Trophoblast cell (in vitro differentiated cells and primary cell): ENCODE measurements around the gene ADRA2B.

Experiments used
- DNase-seq, 2 donors: peaks; one replicate each; pipeline ENCODE4 v3.0.0-alpha.2; 2016
- H2AFZ ChIP-seq: 2 replicates; pipeline ENCODE4 v1.6.1; 2013; ENCODE audit warnings: low read length, moderate library complexity, mild to moderate bottlenecking; ENCODE audit not compliant: insufficient read depth, poor library complexity
- H2AK5ac ChIP-seq: 2 replicates; pipeline ENCODE4 v1.6.1; 2013; ENCODE audit warnings: mild to moderate bottlenecking, low read length
- H2BK120ac ChIP-seq: 2 replicates; pipeline ENCODE4 v1.6.1; 2013; ENCODE audit warnings: low read length, mild to moderate bottlenecking, moderate library complexity; ENCODE audit not compliant: insufficient read depth, poor library complexity
- H2BK12ac ChIP-seq: 2 replicates; pipeline ENCODE4 v1.6.1; 2013; ENCODE audit warnings: mild to moderate bottlenecking, low read length, moderate library complexity
- H2BK5ac ChIP-seq: 2 replicates; pipeline ENCODE4 v1.6.1; 2013; ENCODE audit warnings: low read length, low read depth, moderate library complexity, mild to moderate bottlenecking; ENCODE audit not compliant: poor library complexity
- H3K14ac ChIP-seq: 2 replicates; pipeline ENCODE4 v1.6.1; 2013; ENCODE audit warnings: mild to moderate bottlenecking, low read length
- H3K18ac ChIP-seq: 2 replicates; pipeline ENCODE4 v1.6.1; 2013; ENCODE audit warnings: mild to moderate bottlenecking, low read length
- H3K23ac ChIP-seq: 2 replicates; pipeline ENCODE4 v1.6.1; 2013; ENCODE audit warnings: low read length
- H3K27ac ChIP-seq: 2 replicates; pipeline ENCODE4 v1.5.1; 2013; ENCODE audit warnings: low read depth, mild to moderate bottlenecking, inconsistent platforms, low read length, moderate library complexity
- H3K27me3 ChIP-seq: 2 replicates; pipeline ENCODE4 v1.6.1; 2013; ENCODE audit warnings: inconsistent platforms, mild to moderate bottlenecking, low read length, moderate library complexity; ENCODE audit not compliant: insufficient read depth
- H3K36me3 ChIP-seq, 2 experiments: 1 replicate in 1 of 2; 2 replicates in 1 of 2; pipeline ENCODE4 v1.6.1; 2013; ENCODE audit warnings: low read length in 2 of 2, mild to moderate bottlenecking in 2 of 2, moderate library complexity in 1 of 2; ENCODE audit not compliant: insufficient read depth in 2 of 2, control insufficient read depth in 1 of 2
- H3K4ac ChIP-seq: 2 replicates; pipeline ENCODE4 v1.6.1; 2013; ENCODE audit warnings: low read depth, mild to moderate bottlenecking, low read length, moderate library complexity
- H3K4me1 ChIP-seq, 2 experiments: 1 replicate in 1 of 2; 2 replicates in 1 of 2; pipeline ENCODE4 v1.6.1; 2013; ENCODE audit warnings: low read length in 2 of 2, mild to moderate bottlenecking in 2 of 2, moderate library complexity in 1 of 2; ENCODE audit not compliant: insufficient read depth in 2 of 2, control insufficient read depth in 1 of 2
- H3K4me2 ChIP-seq: 2 replicates; pipeline ENCODE4 v1.6.1; 2013; ENCODE audit warnings: inconsistent platforms, mild to moderate bottlenecking, low read length, moderate library complexity
- H3K4me3 ChIP-seq: 2 replicates; pipeline ENCODE4 v1.5.1; 2013; ENCODE audit warnings: mild to moderate bottlenecking, low read depth, low read length, inconsistent platforms
- H3K79me1 ChIP-seq: one replicate; pipeline ENCODE4 v1.6.1; 2013; ENCODE audit warnings: low read length
- H3K79me2 ChIP-seq: 2 replicates; pipeline ENCODE4 v1.6.1; 2013; ENCODE audit warnings: low read length, mild to moderate bottlenecking; ENCODE audit not compliant: control insufficient read depth, insufficient read depth, poor library complexity
- H3K9ac ChIP-seq: 2 replicates; pipeline ENCODE4 v1.6.1; 2013; ENCODE audit warnings: mild to moderate bottlenecking, low read length
- H3K9me3 ChIP-seq: 2 replicates; pipeline ENCODE4 v1.6.1; 2013; ENCODE audit warnings: low read depth, mild to moderate bottlenecking, control low read depth, inconsistent platforms, low read length; ENCODE audit not compliant: insufficient read depth
- H4K12ac ChIP-seq: 2 replicates; pipeline ENCODE4 v1.6.1; 2013; ENCODE audit warnings: low read depth, mild to moderate bottlenecking, low read length, moderate library complexity
- H4K8ac ChIP-seq: 2 replicates; pipeline ENCODE4 v1.6.1; 2013; ENCODE audit warnings: low read depth, mild to moderate bottlenecking, low read length, moderate library complexity
- H4K91ac ChIP-seq: one replicate; pipeline ENCODE4 v1.6.1; 2013; ENCODE audit warnings: low read depth, mild to moderate bottlenecking, low read length, moderate library complexity
- WGBS: extraction: QIAGEN DNeasy Blood & Tissue Kit; methylation state at CpG from one replicate; pipeline ENCODE4 v1.1.7; 2013; ENCODE audit warnings: missing lambda C conversion rate; ENCODE audit not compliant: insufficient read length, insufficient coverage; ENCODE audit errors: extremely low coverage; 5-methylcytosine and 5-hydroxymethylcytosine counted together

Gene ADRA2B

DNA sequence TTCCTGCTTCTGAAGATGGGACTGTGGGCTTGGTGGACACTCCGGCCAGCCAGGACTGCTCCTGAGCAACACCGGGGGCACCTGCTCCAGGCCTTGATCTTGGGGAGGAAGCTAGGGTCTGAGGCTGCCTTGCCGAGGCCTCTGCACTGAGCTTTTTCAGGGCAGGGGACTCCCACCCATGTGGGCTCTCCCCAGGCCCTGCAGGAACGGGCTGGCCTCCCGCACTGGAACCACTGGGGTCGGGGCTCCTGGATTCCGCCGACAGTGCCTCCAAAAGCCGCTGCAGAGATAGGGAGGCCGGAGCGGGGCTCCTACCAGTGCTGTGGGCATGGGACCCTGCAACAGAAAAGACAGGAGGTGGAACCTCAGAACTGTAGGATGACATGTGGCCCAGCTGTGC, 7.6 kb upstream of the ADRA2B start:
- WGBS: no CpG with 5 or more reads among the region's 11 CpGs
- H3K9ac ChIP-seq: no peak overlapping the region
- H4K12ac ChIP-seq: no peak overlapping the region
- H3K18ac ChIP-seq: no peak overlapping the region
- H2BK120ac ChIP-seq: no peak overlapping the region
- no peaks in the 10 kb centered on the region for H3K79me1 ChIP-seq
- DNase-seq: no peak
- no peak overlapping the region for H3K4me2 ChIP-seq
- no peaks in the 10 kb centered on the region for H3K9me3 ChIP-seq
- no peak overlapping the region for H2BK5ac ChIP-seq
- H3K27me3 ChIP-seq: no peaks in the 10 kb centered on the region
- H2BK12ac ChIP-seq: no peak overlapping the region
- no peak overlapping the region for H3K4ac ChIP-seq
- H3K4me1 ChIP-seq: no peaks in the 10 kb centered on the region
- no peak overlapping the region for H2AFZ ChIP-seq
- no peak overlapping the region for H4K91ac ChIP-seq
- H3K4me3 ChIP-seq: no peak overlapping the region
- no peaks in the 10 kb centered on the region for H3K79me2 ChIP-seq
- no peak overlapping the region for H4K8ac ChIP-seq
- no peak overlapping the region for H3K27ac ChIP-seq
- H3K36me3 ChIP-seq: no peaks in the 10 kb centered on the region
- no peak overlapping the region for H3K14ac ChIP-seq
- H2AK5ac ChIP-seq: no peak overlapping the region
- no peak overlapping the region for H3K23ac ChIP-seq

DNA sequence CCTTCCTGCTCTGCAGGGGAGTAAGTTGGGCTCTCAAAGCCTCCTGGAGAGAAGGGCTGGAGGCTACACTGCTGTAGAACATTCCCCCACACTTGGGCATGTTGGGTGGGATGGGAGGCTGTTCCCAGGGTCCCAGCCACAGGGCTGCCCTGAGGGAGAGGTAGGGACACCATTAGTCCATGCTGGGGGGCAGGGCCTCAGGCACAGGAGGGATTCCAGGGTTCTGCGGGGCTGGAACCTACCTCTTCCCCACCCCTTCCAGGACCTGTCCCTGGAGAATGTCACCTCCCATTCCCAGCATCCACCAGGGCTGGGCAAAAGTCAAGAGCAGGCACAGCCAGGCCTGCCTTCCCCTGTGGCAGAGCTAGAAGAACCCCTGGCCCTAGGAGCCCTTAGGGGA, 6.9 kb upstream of the ADRA2B start:
- no peak overlapping the region for H3K9ac ChIP-seq
- WGBS: no CpG with 5 or more reads among the region's 1 CpG
- H3K4me3 ChIP-seq: peak overlapping the region; percentile 22
- H3K79me2 ChIP-seq: no peaks in the 10 kb centered on the region
- H3K4me1 ChIP-seq: no peaks in the 10 kb centered on the region
- H3K14ac ChIP-seq: no peak overlapping the region
- no peak overlapping the region for H4K91ac ChIP-seq
- H2BK120ac ChIP-seq: no peak overlapping the region
- no peak overlapping the region for H2AFZ ChIP-seq
- no peaks in the 10 kb centered on the region for H3K36me3 ChIP-seq
- no peak overlapping the region for H4K12ac ChIP-seq
- no peak overlapping the region for H2AK5ac ChIP-seq
- no peak overlapping the region for H2BK12ac ChIP-seq
- no peaks in the 10 kb centered on the region for H3K9me3 ChIP-seq
- H3K18ac ChIP-seq: no peak overlapping the region
- H3K23ac ChIP-seq: no peak overlapping the region
- no peak overlapping the region for H2BK5ac ChIP-seq
- no peaks in the 10 kb centered on the region for H3K79me1 ChIP-seq
- no peak overlapping the region for H3K4me2 ChIP-seq
- no peak for DNase-seq
- no peak overlapping the region for H3K27ac ChIP-seq
- H3K4ac ChIP-seq: no peak overlapping the region
- H4K8ac ChIP-seq: no peak overlapping the region
- no peaks in the 10 kb centered on the region for H3K27me3 ChIP-seq

DNA sequence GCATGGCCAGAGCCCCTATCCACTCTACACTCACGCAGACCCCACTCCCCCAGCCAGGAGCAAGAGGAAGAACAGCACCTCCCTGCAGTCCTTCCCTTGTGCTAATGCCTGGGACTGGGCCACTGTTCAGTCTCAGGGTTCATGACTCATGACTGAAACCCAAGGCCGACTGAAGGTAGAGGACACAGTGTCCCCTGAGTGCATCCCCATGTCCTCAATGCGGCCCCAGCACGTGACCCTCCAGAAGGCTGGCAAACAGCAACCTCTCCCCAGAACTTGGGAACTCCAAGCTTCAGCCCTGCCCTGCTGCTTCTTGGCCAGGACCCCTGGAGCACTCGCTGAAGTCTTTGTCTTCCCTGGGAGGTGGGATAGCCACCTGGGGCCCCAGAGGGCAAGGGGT, 6.0 kb upstream of the ADRA2B start:
- Histone ChIP-seq H3K4ac (no peak overlapping the region), H2BK12ac (no peak overlapping the region), H3K4me1 (peaks cover 3 to 4% of the 10 kb centered on the region in 2 experiments), H3K18ac (no peak overlapping the region), H3K14ac (no peak overlapping the region), H3K79me1 (no peaks in the 10 kb centered on the region), H2BK120ac (no peak overlapping the region), H4K8ac (no peak overlapping the region), H2AK5ac (no peak overlapping the region), H2AFZ (no peak overlapping the region), H3K4me3 (no peak overlapping the region), H3K23ac (no peak overlapping the region), H2BK5ac (no peak overlapping the region), H3K79me2 (no peaks in the 10 kb centered on the region), H3K27me3 (no peaks in the 10 kb centered on the region), H3K36me3 (no peaks in the 10 kb centered on the region), H4K12ac (no peak overlapping the region), H3K9me3 (no peaks in the 10 kb centered on the region), H4K91ac (no peak overlapping the region), H3K9ac (no peak overlapping the region), H3K4me2 (no peak overlapping the region), H3K27ac (no peak overlapping the region)
- no CpG with 5 or more reads among the region's 5 CpGs for WGBS
- DNase-seq: no peak

DNA sequence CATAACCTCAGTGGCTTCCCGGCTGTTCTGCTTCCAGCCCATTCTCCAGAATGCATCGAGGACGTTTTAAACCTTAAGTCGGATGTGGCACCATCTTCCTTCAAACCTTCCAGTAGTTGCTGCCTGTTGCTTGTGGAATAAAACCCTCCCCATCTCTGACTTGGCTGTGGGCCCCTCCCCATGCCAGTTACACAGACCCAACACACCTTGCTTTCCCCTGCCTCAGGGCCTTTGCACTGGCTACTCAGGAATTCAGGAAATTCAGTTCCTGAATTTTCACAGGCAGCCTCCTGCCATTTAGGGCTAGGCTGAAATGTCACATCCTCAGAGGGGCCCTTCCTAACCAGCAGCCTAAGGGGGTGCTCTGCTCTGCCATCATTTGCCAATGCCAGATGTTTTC, 5.0 kb upstream of the ADRA2B start:
- no peak overlapping the region for H3K4me3 ChIP-seq
- H4K91ac ChIP-seq: no peak overlapping the region
- H3K18ac ChIP-seq: no peak overlapping the region
- H3K14ac ChIP-seq: no peak overlapping the region
- no peaks in the 10 kb centered on the region for H3K9me3 ChIP-seq
- H2BK12ac ChIP-seq: no peak overlapping the region
- H4K8ac ChIP-seq: no peak overlapping the region
- no peak overlapping the region for H3K27ac ChIP-seq
- DNase-seq: peak in 1 of 2 donors; percentile 38
- no peaks in the 10 kb centered on the region for H3K36me3 ChIP-seq
- H3K9ac ChIP-seq: no peak overlapping the region
- no peak overlapping the region for H2BK120ac ChIP-seq
- H3K27me3 ChIP-seq: no peaks in the 10 kb centered on the region
- no peak overlapping the region for H3K23ac ChIP-seq
- H2AK5ac ChIP-seq: no peak overlapping the region
- H2AFZ ChIP-seq: no peak overlapping the region
- H3K79me2 ChIP-seq: no peaks in the 10 kb centered on the region
- peaks cover 6 to 8% of the 10 kb centered on the region in 2 experiments for H3K4me1 ChIP-seq
- no peak overlapping the region for H2BK5ac ChIP-seq
- no CpG with 5 or more reads among the region's 4 CpGs for WGBS
- H3K4me2 ChIP-seq: no peak overlapping the region
- no peak overlapping the region for H4K12ac ChIP-seq
- H3K4ac ChIP-seq: no peak overlapping the region
- H3K79me1 ChIP-seq: no peaks in the 10 kb centered on the region
